HCT116 (cell line): Measurements from ENCODE around the gene BTBD9.

Source experiments
- CTCF ChIP-seq, 3 experiments: fragments of 200-600 bp in 1 of 3; sonication (generic) in 1 of 3; IDR thresholded peaks in 2 of 3; conservative IDR thresholded peaks in 1 of 3; 2 replicates each; pipeline ENCODE4 v1.5.1; 2012 to 2017; ENCODE audit warnings: low read depth in 2 of 3, low read length in 2 of 3, antibody characterized with exemption in 1 of 3, borderline replicate concordance in 1 of 3, control low read depth in 1 of 3, mild to moderate bottlenecking in 1 of 3, mixed read lengths in 1 of 3, mixed run types in 1 of 3, moderate library complexity in 1 of 3; ENCODE audit not compliant: insufficient read depth in 1 of 3
- SRF ChIP-seq: IDR thresholded peaks from 2 replicates; pipeline ENCODE4 v1.6.1; 2012; ENCODE audit warnings: low read depth

GRCh38 chr6:38118791-38119365 is 520.9 kb downstream of the BTBD9 start:
- TF ChIP-seq CTCF (IDR thresholded peaks at IDR 0.05 in 2 of 3, conservative IDR thresholded peaks at IDR 0.05 in 1 of 3; ENCODE audit: borderline replicate concordance in 1 of 3, insufficient read depth in 1 of 3, low read depth in 2 of 3, low read length in 2 of 3) (no peak), SRF (no peak)
